RCC 7860 (cell line): ENCODE data around the gene IFT43.

ENCODE experiments used
- DNase-seq: peaks from one replicate; pipeline ENCODE4 v3.0.0-alpha.2; 2015; ENCODE audit warnings: low spot score
- FAIRE-seq: peaks from 2 replicates; lab custom pipeline; 2012; peaks lifted over from hg19 to GRCh38; lab: Jason Lieb, UNC

Gene IFT43

GRCh38 chr14:75985618-75986438, at the start of gene IFT43:
TSS of gene IFT43 (plus strand) at chr14:75985763. CDS start at chr14:75985787, 24 bp downstream.
- FAIRE-seq (no peak), DNase-seq (peak; percentile 21)

GRCh38 chr14:75939200-75939599, 46.4 kb upstream of the IFT43 start:
- FAIRE-seq, result no peak
- DNase-seq, result no peak

- DNase-seq, result no peak
- FAIRE-seq, result no peak
Measured at GRCh38 chr14:75941030-75941429, 44.5 kb upstream of the IFT43 start.

GRCh38 chr14:75944607-75945241, 40.8 kb upstream of the IFT43 start:
- FAIRE-seq, result no peak

GRCh38 chr14:75946785-75947184, 38.8 kb upstream of the IFT43 start:
- DNase-seq (no peak), FAIRE-seq (no peak)

More at GRCh38 chr14:75944607-75945241, 40.8 kb upstream of the IFT43 start:
- no peak for DNase-seq

- no peak for FAIRE-seq
- DNase-seq, result no peak
Measured at GRCh38 chr14:75952489-75952888, 33.1 kb upstream of the IFT43 start.

GRCh38 chr14:75959031-75959430, 26.5 kb upstream of the IFT43 start:
- FAIRE-seq (no peak), DNase-seq (no peak)

GRCh38 chr14:75960231-75960630, 25.3 kb upstream of the IFT43 start:
- DNase-seq (no peak), FAIRE-seq (no peak)

- FAIRE-seq (no peak), DNase-seq (no peak)
Measured at GRCh38 chr14:75961662-75962061, 23.9 kb upstream of the IFT43 start.

- FAIRE-seq (no peak), DNase-seq (no peak)
Measured at GRCh38 chr14:75967866-75968265, 17.7 kb upstream of the IFT43 start.

GRCh38 chr14:75968456-75968855, 17.1 kb upstream of the IFT43 start:
- DNase-seq (no peak), FAIRE-seq (no peak)

GRCh38 chr14:75969126-75969525, 16.4 kb upstream of the IFT43 start:
- DNase-seq, result no peak

GRCh38 chr14:75969891-75970290, 15.7 kb upstream of the IFT43 start:
- no peak for FAIRE-seq
- no peak for DNase-seq

More at GRCh38 chr14:75969126-75969525, 16.4 kb upstream of the IFT43 start:
- no peak for FAIRE-seq

- DNase-seq (no peak), FAIRE-seq (no peak)
Measured at GRCh38 chr14:75970989-75971388, 14.6 kb upstream of the IFT43 start.

- FAIRE-seq, result no peak
Measured at GRCh38 chr14:75971509-75971908, 14.1 kb upstream of the IFT43 start.

GRCh38 chr14:75972801-75973421, 12.7 kb upstream of the IFT43 start:
- DNase-seq (no peak), FAIRE-seq (no peak)

More at GRCh38 chr14:75971509-75971908, 14.1 kb upstream of the IFT43 start:
- DNase-seq, result no peak

GRCh38 chr14:75976826-75977581, 8.6 kb upstream of the IFT43 start:
- DNase-seq, result no peak

GRCh38 chr14:75977582-75977943, 8.0 kb upstream of the IFT43 start:
- DNase-seq (no peak), FAIRE-seq (no peak)

More at GRCh38 chr14:75976826-75977581, 8.6 kb upstream of the IFT43 start:
- FAIRE-seq, result no peak

GRCh38 chr14:75978249-75978731, 7.3 kb upstream of the IFT43 start:
- FAIRE-seq (no peak), DNase-seq (no peak)

- FAIRE-seq (no peak), DNase-seq (no peak)
Measured at GRCh38 chr14:75979071-75979571, 6.4 kb upstream of the IFT43 start.
